ENCODE measurements around the gene LMOD3.
A peak's percentile ranks its signal among the peaks of the same experiment; 100 is the strongest.

Gene LMOD3

GRCh38 chr3:69121950-69122349 is 445 bp downstream of the LMOD3 start:
- H3K27ac ChIP-seq (ENCODE audit: low read depth, low read length) = no peak overlapping the region
- 90% methylated on average over 8 of the region's 8 CpGs for WGBS

GRCh38 chr3:69121513-69121912 is 882 bp downstream of the LMOD3 start:
- no peak overlapping the region for H3K9ac ChIP-seq (ENCODE audit: low read depth, low read length)
- WGBS = 92% methylated on average over 6 of the region's 6 CpGs

More at GRCh38 chr3:69121950-69122349, 445 bp downstream of the LMOD3 start:
- Histone ChIP-seq H3K4me3 (ENCODE audit: low read length) (no peak overlapping the region), H3K36me3 (ENCODE audit: insufficient read depth, low read length) (no peaks in the 10 kb centered on the region), H3K27me3 (ENCODE audit: insufficient read depth, low read length) (no peaks in the 10 kb centered on the region), H3K9me3 (ENCODE audit: insufficient read depth, low read depth, low read length) (no peaks in the 10 kb centered on the region), H3K4me1 (ENCODE audit: insufficient read depth, low read length) (no peaks in the 10 kb centered on the region), H3K9ac (ENCODE audit: low read depth, low read length) (no peak overlapping the region)

GRCh38 chr3:69120879-69121464 is 1.4 kb downstream of the LMOD3 start:
- 6% methylated on average over 1 of the region's 1 CpG for WGBS
- H3K27ac ChIP-seq (ENCODE audit: low read depth, low read length) = no peak overlapping the region
- H3K9ac ChIP-seq (ENCODE audit: low read depth, low read length) = no peak overlapping the region
- no peaks in the 10 kb centered on the region for H3K4me1 ChIP-seq (ENCODE audit: insufficient read depth, low read length)
- H3K36me3 ChIP-seq (ENCODE audit: insufficient read depth, low read length) = no peaks in the 10 kb centered on the region
- H3K27me3 ChIP-seq (ENCODE audit: insufficient read depth, low read length) = no peaks in the 10 kb centered on the region
- no peak overlapping the region for H3K4me3 ChIP-seq (ENCODE audit: low read length)
- H3K9me3 ChIP-seq (ENCODE audit: insufficient read depth, low read depth, low read length) = no peaks in the 10 kb centered on the region

More at GRCh38 chr3:69121513-69121912, 882 bp downstream of the LMOD3 start:
- Histone ChIP-seq H3K4me1 (ENCODE audit: insufficient read depth, low read length) (no peaks in the 10 kb centered on the region), H3K27ac (ENCODE audit: low read depth, low read length) (no peak overlapping the region), H3K4me3 (ENCODE audit: low read length) (no peak overlapping the region), H3K27me3 (ENCODE audit: insufficient read depth, low read length) (no peaks in the 10 kb centered on the region), H3K36me3 (ENCODE audit: insufficient read depth, low read length) (no peaks in the 10 kb centered on the region), H3K9me3 (ENCODE audit: insufficient read depth, low read depth, low read length) (no peaks in the 10 kb centered on the region)

- H3K9ac ChIP-seq (ENCODE audit: low read depth, low read length) = no peak overlapping the region
- H3K27ac ChIP-seq (ENCODE audit: low read depth, low read length) = no peak overlapping the region
- no peaks in the 10 kb centered on the region for H3K4me1 ChIP-seq (ENCODE audit: insufficient read depth, low read length)
- 95% methylated on average over 4 of the region's 5 CpGs for WGBS
- H3K27me3 ChIP-seq (ENCODE audit: insufficient read depth, low read length) = no peaks in the 10 kb centered on the region
- H3K9me3 ChIP-seq (ENCODE audit: insufficient read depth, low read depth, low read length) = no peaks in the 10 kb centered on the region
- H3K4me3 ChIP-seq (ENCODE audit: low read length) = no peak overlapping the region
- H3K36me3 ChIP-seq (ENCODE audit: insufficient read depth, low read length) = no peaks in the 10 kb centered on the region
Measured at GRCh38 chr3:69119681-69120080, 2.7 kb downstream of the LMOD3 start.

- H3K36me3 ChIP-seq (ENCODE audit: insufficient read depth, low read length) = no peaks in the 10 kb centered on the region
- no peaks in the 10 kb centered on the region for H3K4me1 ChIP-seq (ENCODE audit: insufficient read depth, low read length)
- no peak overlapping the region for H3K9ac ChIP-seq (ENCODE audit: low read depth, low read length)
- no peak overlapping the region for H3K4me3 ChIP-seq (ENCODE audit: low read length)
- no peaks in the 10 kb centered on the region for H3K9me3 ChIP-seq (ENCODE audit: insufficient read depth, low read depth, low read length)
- 90% methylated on average over 6 of the region's 6 CpGs for WGBS
- H3K27ac ChIP-seq (ENCODE audit: low read depth, low read length) = no peak overlapping the region
- H3K27me3 ChIP-seq (ENCODE audit: insufficient read depth, low read length) = no peaks in the 10 kb centered on the region
Measured at GRCh38 chr3:69119138-69119537, 3.3 kb downstream of the LMOD3 start.

GRCh38 chr3:69118555-69118954 is 3.8 kb downstream of the LMOD3 start:
- Histone ChIP-seq H3K36me3 (ENCODE audit: insufficient read depth, low read length) (no peaks in the 10 kb centered on the region), H3K9ac (ENCODE audit: low read depth, low read length) (no peak overlapping the region), H3K27ac (ENCODE audit: low read depth, low read length) (no peak overlapping the region), H3K4me1 (ENCODE audit: insufficient read depth, low read length) (no peaks in the 10 kb centered on the region), H3K4me3 (ENCODE audit: low read length) (no peak overlapping the region), H3K9me3 (ENCODE audit: insufficient read depth, low read depth, low read length) (no peaks in the 10 kb centered on the region), H3K27me3 (ENCODE audit: insufficient read depth, low read length) (no peaks in the 10 kb centered on the region)
- WGBS = 95% methylated on average over 12 of the region's 12 CpGs

GRCh38 chr3:69116897-69117296 is 5.5 kb downstream of the LMOD3 start:
- H3K4me3 ChIP-seq (ENCODE audit: low read length) = no peak overlapping the region
- H3K9ac ChIP-seq (ENCODE audit: low read depth, low read length) = no peak overlapping the region
- H3K4me1 ChIP-seq (ENCODE audit: insufficient read depth, low read length) = no peaks in the 10 kb centered on the region
- H3K27me3 ChIP-seq (ENCODE audit: insufficient read depth, low read length) = no peaks in the 10 kb centered on the region
- H3K36me3 ChIP-seq (ENCODE audit: insufficient read depth, low read length) = no peaks in the 10 kb centered on the region
- no peaks in the 10 kb centered on the region for H3K9me3 ChIP-seq (ENCODE audit: insufficient read depth, low read depth, low read length)
- no peak overlapping the region for H3K27ac ChIP-seq (ENCODE audit: low read depth, low read length)
- 98% methylated on average over 3 of the region's 3 CpGs for WGBS

GRCh38 chr3:69116162-69116561 is 6.2 kb downstream of the LMOD3 start:
- H3K27me3 ChIP-seq (ENCODE audit: insufficient read depth, low read length) = no peaks in the 10 kb centered on the region
- no peaks in the 10 kb centered on the region for H3K36me3 ChIP-seq (ENCODE audit: insufficient read depth, low read length)
- 89% methylated on average over 3 of the region's 4 CpGs for WGBS
- no peak overlapping the region for H3K9ac ChIP-seq (ENCODE audit: low read depth, low read length)
- no peaks in the 10 kb centered on the region for H3K9me3 ChIP-seq (ENCODE audit: insufficient read depth, low read depth, low read length)
- H3K4me3 ChIP-seq (ENCODE audit: low read length) = no peak overlapping the region
- H3K27ac ChIP-seq (ENCODE audit: low read depth, low read length) = no peak overlapping the region
- peaks cover 2% of the 10 kb centered on the region; the same call in 1 of the 2 replicates for H3K4me1 ChIP-seq (ENCODE audit: insufficient read depth, low read length)

GRCh38 chr3:69115731-69116130 is 6.7 kb downstream of the LMOD3 start:
- Histone ChIP-seq H3K4me1 (ENCODE audit: insufficient read depth, low read length) (peaks cover 6% of the 10 kb centered on the region; the same call in 1 of the 2 replicates), H3K4me3 (ENCODE audit: low read length) (no peak overlapping the region), H3K9me3 (ENCODE audit: insufficient read depth, low read depth, low read length) (no peaks in the 10 kb centered on the region), H3K27ac (ENCODE audit: low read depth, low read length) (no peak overlapping the region), H3K9ac (ENCODE audit: low read depth, low read length) (no peak overlapping the region), H3K27me3 (ENCODE audit: insufficient read depth, low read length) (no peaks in the 10 kb centered on the region), H3K36me3 (ENCODE audit: insufficient read depth, low read length) (no peaks in the 10 kb centered on the region)
- 92% methylated on average over 1 of the region's 2 CpGs for WGBS

GRCh38 chr3:69113536-69113935 is 8.9 kb downstream of the LMOD3 start:
- no peaks in the 10 kb centered on the region for H3K27me3 ChIP-seq (ENCODE audit: insufficient read depth, low read length)
- WGBS = 96% methylated on average over 2 of the region's 3 CpGs
- H3K27ac ChIP-seq (ENCODE audit: low read depth, low read length) = no peak overlapping the region
- peaks cover 6% of the 10 kb centered on the region; the same call in 1 of the 2 replicates for H3K4me1 ChIP-seq (ENCODE audit: insufficient read depth, low read length)
- H3K9ac ChIP-seq (ENCODE audit: low read depth, low read length) = no peak overlapping the region
- no peaks in the 10 kb centered on the region for H3K36me3 ChIP-seq (ENCODE audit: insufficient read depth, low read length)
- no peaks in the 10 kb centered on the region for H3K9me3 ChIP-seq (ENCODE audit: insufficient read depth, low read depth, low read length)
- no peak overlapping the region for H3K4me3 ChIP-seq (ENCODE audit: low read length)

- Histone ChIP-seq H3K9me3 (ENCODE audit: insufficient read depth, low read depth, low read length) (no peaks in the 10 kb centered on the region), H3K4me3 (ENCODE audit: low read length) (no peak overlapping the region), H3K27ac (ENCODE audit: low read depth, low read length) (peak overlapping the region; percentile 45; the same call in 1 of the 2 replicates), H3K36me3 (ENCODE audit: insufficient read depth, low read length) (no peaks in the 10 kb centered on the region), H3K4me1 (ENCODE audit: insufficient read depth, low read length) (peaks cover 6% of the 10 kb centered on the region; the same call in 1 of the 2 replicates), H3K27me3 (ENCODE audit: insufficient read depth, low read length) (no peaks in the 10 kb centered on the region), H3K9ac (ENCODE audit: low read depth, low read length) (no peak overlapping the region)
- WGBS = 61% methylated on average over 1 of the region's 1 CpG
Measured at GRCh38 chr3:69110941-69111546, 11.4 kb downstream of the LMOD3 start.

Data from HUES64 (cell line).